HTR-8/SVneo (cell line): ENCODE data around the gene PRDM16.

Experiments used
- DNase-seq: peaks from one replicate; pipeline ENCODE4 v3.0.0; 2011; ENCODE audit warnings: low spot score, mixed read lengths; ENCODE audit not compliant: insufficient read length
- FAIRE-seq: peaks from 2 replicates; lab custom pipeline; 2011; peaks lifted over from hg19 to GRCh38; lab: Jason Lieb, UNC

The PRDM16 gene

DNA sequence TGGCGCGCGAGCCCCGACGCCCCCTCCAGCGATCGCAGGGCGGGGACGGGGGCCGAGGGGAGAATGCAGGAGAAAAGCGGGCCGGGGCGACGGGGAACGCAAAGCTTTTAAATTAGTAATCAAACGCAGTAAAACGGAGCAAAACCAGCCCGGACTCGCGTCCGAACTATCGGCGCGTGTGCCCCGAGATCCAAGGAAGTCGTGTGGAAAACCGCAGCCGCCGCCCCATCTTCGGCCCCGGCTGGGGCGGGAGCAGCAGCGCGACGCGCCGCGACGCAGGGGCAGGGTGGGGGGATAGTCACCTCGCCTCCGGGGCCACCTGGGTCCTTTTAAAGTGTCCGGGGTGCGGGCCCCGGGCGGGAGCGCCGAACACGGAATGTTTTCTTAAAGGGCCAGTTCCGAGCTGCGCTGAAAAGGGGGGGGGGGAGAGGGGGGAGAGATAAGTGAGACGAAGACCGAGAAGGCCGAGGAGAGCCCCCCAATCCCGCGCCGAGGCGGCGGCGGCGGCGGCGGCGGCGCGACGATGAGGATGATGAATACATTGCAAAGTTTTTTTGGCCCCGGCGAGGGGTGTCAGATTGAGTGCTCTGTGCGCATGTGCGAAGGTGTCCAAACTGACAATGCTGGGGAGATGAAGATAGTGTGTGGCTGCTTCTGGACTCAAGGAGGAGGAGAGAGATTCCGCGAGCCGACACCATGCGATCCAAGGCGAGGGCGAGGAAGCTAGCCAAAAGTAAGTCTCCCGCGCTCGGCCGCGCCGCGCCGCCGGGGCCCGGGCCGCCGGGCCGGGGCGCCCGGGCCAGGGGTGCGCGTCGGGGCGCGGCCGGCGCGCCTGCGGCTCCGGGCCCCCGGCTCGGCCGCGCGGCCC, at the start of gene PRDM16:
Gene PRDM16 (plus strand): TSS at position 640 of the 868 bp plus-strand sequence. CDS start 57 bp downstream, at position 697.
- DNase-seq (peak; percentile 66), FAIRE-seq (no peak)

DNA sequence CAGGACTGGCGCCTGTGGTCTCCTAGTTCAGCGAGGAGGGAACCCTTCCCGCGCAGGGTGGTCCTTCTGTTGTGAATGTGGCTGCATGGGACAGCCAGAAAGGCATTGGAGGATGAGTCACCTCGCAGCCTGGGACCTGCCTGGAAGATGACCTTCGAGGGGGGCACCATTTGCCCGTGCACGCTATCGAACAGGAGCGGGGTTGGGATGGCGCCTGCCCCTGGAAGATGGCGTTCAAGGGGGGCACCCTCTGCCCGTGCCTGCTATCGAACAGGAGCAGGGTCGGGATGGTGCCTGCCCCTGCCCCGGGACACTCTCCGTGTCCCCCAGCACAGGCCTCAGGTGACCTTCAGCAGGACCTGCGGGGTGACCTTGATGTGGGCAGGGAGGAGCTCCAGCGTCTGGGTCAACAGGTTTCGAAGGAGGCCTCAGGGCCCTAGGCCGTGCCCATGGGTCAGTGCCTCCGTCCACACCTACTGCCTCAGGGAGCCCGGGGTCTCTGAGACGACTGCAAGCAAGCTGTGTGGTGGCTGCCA, 49.4 kb upstream of the PRDM16 start:
- DNase-seq = no peak
- no peak for FAIRE-seq

DNA sequence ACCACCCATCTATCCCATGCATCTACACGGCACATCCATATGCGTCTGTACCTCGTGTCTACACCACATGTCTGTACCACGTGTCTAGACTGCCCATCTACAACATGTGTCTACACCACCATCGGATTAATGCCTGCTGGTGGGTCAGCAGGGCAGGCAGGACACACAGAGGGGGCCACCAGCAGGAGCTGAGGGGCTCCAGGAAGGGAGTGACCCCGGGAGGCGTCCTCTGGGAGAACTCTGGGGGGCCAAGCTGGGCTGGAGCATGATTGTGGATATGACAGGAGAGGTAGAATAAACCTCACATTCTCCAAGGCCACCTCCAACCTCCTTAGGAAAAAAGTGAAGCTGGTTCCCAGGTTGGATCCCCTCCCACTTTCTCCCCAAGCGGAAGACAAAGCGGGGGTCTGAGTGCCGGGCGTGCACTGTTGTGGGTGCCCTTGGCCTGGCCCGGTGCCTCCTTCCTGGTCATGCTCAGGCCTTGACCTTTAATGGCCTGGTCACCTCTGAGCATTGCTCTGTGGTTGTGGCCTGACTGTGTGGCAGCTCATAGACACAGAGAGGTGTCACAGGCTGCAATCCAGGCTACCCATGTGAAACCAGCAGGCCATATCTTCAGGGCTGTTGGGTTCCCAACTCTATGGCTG, 48.6 kb upstream of the PRDM16 start:
- DNase-seq = no peak
- FAIRE-seq = no peak

DNA sequence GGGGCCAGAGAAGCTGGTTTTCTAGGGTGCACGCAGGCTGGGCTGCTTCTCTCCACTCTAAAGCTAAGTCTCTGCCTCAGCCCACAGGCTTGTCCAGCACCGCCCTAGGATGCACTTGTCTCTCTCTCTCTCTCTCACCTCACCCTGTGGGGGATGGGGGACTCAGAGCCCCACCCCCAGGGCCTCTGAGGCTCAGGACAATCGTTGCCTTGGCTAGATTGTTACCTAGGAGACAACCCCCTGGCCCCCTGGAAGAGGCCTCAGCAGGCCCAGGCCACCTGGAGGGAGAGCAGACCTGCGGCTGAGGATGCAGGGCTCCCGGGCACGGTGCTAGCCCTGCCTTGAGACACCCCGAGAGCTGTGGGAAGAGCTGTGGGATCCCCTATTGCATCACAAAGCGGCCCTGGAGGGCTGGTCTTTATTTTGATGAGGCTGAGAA, 47.8 kb upstream of the PRDM16 start, which contains the start of gene ACTRT2:
Gene ACTRT2 (plus strand): TSS at position 235 of the 439 bp plus-strand sequence. CDS start 220 bp downstream, outside the sequence.
- FAIRE-seq (no peak), DNase-seq (no peak)

DNA sequence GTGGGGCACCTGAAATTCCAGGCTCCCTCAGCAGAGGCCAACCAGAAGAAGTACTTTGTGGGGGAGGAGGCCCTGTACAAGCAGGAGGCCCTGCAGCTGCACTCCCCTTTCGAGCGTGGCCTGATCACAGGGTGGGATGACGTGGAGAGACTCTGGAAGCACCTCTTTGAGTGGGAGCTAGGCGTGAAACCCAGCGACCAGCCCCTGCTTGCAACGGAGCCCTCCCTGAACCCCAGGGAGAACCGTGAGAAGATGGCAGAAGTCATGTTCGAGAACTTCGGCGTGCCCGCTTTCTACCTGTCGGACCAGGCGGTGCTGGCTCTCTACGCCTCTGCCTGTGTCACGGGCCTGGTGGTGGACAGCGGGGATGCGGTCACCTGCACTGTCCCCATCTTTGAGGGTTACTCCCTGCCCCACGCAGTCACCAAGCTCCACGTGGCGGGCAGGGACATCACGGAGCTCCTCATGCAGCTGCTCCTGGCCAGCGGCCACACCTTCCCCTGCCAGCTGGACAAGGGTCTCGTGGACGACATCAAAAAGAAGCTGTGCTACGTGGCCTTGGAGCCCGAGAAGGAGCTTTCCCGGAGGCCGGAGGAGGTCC, 47.1 kb upstream of the PRDM16 start:
- no peak for DNase-seq
- FAIRE-seq = no peak

DNA sequence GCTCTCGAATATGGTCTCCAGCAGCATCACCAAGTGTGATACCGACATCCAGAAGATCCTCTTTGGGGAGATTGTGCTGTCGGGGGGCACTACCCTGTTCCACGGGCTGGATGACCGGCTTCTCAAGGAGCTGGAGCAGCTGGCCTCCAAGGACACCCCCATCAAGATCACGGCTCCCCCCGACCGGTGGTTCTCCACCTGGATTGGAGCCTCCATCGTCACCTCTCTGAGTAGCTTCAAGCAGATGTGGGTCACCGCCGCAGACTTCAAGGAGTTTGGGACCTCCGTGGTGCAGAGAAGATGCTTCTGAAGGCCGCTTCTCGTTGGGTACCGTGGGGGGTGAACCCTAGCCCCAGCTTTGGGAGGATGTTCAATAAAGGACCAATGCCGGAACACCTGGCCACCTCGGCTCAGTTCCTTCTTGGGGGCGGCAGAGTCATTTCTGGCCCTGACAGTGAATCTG, 46.5 kb upstream of the PRDM16 start:
- DNase-seq = no peak
- FAIRE-seq = no peak

DNA sequence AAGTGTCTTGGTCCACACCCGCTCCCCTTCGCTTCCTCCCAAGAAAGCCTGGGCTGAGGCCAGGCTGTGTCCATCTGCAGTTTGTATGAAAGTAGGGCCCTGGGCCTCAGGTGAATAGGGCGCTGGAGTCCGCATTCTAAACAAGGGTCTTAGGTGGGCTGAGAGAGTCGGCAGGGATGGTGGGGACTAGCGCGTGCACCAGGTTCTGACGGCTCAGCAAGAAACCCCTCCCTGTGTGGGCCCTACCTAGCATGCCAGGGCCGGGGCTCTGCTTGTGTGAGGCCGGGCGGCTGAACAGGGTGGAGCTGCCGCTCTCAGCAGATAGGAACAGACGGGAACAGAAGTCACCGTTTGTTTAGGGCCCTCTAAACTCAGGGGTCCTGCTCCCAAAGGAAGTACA, 46.0 kb upstream of the PRDM16 start:
- FAIRE-seq (no peak), DNase-seq (no peak)

DNA sequence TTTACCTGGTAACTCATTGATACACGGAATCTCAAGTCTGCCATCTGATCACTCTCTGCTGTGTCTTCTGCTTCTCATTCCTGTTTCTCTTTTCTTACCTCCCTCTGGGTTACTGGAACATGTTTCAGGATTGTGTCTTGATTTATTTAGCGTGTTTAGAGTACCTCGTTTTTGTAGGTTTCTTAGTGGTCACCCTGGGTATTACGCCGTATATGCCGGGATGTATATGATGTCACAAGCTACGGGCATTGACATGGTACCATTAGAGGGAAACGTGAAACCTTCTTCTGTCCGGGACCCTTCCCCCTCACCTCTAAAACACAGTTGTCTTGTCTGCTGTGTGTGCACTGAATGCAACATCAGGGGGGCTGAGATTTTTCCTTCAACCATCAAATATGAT, 45.0 kb upstream of the PRDM16 start:
- FAIRE-seq (no peak), DNase-seq (no peak)

DNA sequence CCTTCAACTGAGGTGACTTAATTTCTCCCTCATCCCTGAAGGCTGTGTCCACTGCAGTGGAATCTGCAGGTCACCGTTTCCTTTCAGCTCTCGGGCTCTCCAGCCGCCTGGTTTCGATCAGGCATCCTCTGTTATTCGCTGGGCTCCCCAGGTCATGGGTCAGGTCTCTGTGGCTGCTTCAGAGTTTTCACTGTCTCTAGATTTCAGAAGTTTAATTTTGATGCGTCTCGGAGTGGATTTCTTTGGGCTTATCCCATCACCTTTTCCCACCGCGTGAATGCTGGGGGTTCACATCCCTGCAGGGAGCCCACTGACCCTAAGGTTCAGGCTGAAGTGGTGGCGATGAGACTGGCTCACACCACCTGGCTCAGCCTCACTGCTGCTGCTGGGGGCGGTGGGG, 44.4 kb upstream of the PRDM16 start:
- FAIRE-seq (no peak), DNase-seq (no peak)

DNA sequence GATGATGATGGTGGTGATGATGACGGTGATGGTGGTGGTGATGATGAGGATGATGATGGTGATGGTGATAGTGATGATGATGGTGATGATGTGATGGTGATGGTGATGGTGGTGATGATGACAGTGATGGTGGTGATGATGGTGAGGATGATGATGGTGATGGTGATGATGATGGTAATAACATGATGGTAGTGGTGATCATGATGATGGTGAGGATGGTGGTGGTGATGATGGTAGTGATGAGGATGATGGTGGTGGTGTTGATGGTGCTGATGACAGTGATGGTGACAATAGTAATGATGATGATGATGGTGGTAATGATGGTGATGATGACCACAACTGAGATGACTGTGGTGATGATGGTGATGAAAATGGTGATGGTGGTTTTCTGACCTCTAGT, 42.9 kb upstream of the PRDM16 start:
- no peak for DNase-seq
- FAIRE-seq = peak; percentile 97

DNA sequence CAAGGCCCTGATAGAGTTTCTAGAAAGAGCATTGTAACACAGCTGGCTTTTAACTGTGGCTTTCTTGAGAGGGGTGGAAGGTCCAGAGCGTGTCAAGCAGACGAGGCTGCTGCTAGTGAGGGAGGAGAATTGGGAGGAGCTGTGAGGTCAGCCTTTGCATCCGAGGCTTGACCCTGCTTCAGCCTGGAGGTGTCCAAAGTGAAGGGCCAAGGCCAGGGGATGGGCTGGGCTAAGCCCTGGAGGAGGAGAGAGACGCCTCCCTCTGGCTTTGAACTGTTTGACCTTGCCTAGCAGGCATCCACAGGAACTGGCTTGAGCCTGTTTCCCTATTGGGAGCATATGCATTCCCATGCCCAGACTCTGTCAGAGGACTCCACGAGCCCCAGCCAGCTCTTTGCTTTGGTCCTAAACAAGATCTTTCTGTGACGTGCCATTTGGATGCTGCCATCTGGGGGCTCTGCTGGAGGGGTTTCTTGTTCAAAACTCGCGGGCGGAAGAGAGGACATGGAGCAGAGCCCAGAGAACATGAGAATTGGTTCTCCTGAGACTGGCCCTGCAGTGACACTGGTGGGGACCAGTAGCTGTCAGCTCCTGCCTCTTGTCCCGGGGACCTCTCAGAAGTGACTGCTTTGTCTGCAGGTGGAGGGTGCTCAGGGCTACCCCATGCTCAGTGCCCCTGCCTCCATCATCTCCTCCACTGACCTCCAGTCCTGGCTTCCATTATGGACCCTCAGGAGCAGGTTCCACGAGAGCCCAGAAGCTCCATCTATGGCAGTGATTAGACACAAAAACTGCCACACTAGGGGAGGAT, 42.2 kb upstream of the PRDM16 start:
- DNase-seq (no peak), FAIRE-seq (no peak)

DNA sequence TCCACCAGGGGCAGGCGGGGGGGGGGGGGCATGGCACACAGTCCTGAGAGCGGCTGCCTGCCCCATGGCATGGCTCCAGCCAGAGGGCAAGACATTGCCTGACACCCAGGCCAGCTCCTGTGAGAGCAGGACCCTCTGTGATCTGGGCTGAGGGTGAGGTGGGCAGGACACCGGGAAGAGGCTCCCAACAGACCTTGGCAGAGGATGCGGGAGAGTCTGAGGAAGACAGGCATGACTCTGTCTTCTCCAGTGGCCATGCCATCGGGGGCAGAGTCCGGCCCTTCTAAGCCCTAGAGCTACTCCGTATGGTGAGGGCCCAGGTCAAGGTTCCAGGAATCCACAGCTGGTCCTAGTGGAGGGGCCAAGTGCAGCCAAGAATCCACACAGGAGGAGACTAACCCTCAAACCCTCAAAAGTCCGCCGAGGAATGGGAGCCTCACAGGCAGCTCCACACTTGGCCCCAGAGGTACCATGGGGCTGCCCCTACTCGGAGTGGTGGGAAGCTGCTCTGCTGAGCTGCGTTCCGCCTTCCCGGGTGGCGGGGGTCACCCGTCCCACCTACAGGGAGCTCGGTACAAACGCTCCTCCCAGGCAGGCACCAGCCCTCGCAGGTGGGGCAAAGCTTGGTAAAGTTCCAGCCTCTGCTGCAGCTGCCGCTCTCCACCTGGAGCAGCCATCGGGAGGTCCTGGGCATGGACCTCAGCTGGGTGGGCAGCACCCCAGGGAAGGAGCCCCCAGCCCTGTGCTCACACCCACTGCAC, 41.2 kb upstream of the PRDM16 start:
- no peak for DNase-seq
- FAIRE-seq = no peak

DNA sequence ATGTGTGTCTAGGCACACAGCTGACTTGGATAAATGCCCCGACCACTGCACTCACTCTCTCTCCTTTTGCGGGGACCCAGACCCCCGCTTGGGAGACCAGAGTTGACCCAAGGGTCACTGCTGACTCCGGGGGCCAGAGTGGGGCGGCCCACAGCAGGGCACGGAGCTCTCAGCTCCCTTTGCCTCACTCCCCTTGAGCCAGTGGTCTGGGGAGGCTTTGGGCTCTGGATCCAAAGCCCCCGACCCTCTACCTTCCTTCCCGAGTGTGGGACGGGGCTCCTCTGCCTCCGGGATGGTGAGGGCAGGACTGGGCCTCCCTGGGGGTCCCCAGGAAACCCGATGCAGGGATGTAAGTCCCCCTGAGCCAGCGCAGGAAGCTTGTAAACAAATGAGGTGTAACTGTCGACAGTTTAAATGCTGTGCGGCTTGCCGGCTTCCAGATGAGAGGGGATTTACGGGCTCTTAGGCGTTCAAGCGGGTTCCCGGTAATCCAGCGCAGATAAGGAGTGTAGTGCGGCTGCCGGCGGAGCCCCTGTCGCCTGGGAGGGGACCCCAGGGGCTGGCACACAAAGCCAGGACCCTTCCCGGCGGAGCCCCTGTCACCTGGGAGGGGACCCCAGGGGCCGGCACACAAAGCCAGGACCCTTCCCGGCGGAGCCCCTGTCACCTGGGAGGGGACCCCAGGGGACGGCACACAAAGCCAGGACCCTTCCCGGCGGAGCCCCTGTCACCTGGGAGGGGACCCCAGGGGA, 40.3 kb upstream of the PRDM16 start:
- DNase-seq (no peak), FAIRE-seq (no peak)

DNA sequence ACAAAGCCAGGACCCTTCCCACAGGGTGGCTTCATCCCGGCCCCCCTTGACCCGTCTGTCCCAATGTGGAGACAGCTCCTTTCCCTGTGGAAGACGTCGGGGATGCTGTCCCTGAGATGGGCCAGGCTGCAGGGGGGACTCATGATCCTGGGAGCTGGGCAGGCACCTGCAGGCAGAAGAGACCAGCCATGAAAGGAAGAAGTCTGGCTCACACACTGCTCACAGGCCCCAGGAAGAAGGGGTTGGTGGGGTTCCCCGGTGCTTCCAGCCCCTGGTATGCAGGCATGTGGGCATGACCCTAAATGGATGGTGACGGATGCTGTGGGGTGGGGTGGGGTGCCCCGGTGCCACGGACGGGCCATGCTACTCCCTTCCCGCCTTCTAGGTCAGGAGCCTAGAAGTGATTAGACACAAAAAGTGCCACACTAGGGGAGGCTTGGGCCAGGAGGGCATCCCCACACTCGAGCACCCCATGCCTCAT, 39.5 kb upstream of the PRDM16 start:
- no peak for DNase-seq
- no peak for FAIRE-seq

DNA sequence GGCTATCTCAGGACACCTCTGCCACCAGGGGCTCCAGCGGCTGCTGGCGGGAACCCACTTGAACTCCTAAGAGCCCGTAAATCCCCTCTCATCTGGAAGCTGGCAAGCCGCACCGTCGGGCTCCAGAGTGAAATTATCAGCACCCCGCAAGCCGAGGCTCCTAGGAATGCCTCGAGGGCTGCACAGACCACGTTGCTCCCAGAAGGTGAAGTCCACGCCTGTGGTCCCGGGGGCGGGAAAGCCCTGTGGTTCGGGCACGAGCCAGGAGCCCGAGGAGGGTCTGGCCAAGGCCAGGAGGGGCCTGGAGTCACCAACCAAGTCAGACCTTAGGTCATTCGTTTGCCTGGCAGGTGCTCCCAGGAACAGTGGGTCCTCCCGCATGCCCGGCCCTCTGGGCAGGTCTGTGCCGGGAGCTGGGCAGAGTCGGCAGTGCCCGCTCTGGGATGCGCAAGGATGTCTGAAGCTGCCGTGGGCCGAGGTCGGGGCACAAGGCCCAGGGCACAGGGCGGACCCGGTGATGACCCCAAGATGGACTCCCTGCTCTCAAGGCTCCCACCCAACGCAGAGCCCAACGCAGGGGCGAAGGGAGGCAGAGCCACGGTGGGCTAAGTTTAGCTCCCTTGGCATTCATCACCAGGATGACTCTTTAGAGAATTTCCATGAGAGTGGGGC, 38.9 kb upstream of the PRDM16 start:
- DNase-seq = no peak
- FAIRE-seq = no peak

DNA sequence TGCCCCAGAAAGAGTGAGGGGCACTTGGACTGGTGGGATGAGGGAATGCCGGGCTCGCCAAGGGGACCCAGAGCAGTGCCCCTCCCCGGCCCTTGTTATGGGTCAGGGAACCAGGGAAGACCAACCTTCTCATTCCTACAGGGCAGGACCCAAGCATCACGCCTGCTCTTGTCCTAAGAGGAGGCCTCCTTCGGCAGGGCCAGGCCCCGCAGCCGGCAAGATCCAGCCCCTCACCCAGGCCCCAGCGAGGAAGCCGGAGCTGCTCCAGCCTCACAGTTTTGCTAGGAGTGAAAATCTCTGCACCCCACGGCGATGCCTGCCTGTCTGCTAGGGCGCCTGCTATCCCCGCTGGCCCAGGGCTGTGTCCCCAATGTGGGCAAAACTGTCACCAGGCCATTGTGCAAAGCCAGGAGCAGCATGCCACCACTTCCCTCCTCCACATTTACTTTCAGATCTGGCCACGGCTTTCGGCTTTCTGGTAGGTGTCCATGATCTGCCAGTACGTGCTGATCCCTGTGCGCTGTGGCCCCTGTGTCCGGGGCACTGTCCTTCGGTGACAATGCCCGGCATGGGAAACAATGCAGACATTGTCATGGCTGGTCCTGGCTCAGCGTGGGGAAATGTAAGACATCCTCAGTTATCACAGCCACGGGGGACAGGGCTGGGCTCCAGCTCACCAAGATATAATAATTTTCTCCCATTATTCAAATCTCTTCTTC, 38.2 kb upstream of the PRDM16 start:
- DNase-seq (no peak), FAIRE-seq (no peak)
